GM12878 (cell line): ENCODE measurements around the gene PRKCG. TPM values are rescaled to one million over a fixed set of nuclear protein-coding genes. Genes with fewer than 3 reads are reported as not detected.

Experiments used
- ATAC-seq: fragments of 200-7000 bp; cut with Tn5 transposase; 3 replicates; pipeline ENCODE4 v1.9.1; 2020; ENCODE audit warnings: mild to moderate bottlenecking, moderate library complexity
- BruUV-seq: library from RNA; stranded (reverse); fragments of 400-500 nt; replicated peaks from 2 replicates; lab custom pipeline; 2021; lab: Mats Ljungman, UMichigan
- CTCF ChIA-PET: fragments of 300-600 bp; sonication (Branson Sonifier 250); formaldehyde crosslinking; extraction: SDS; loops from one replicate; lab custom pipeline; 2021; ENCODE audit warnings: inconsistent platforms; lab: Yijun Ruan, JAX
- POLR2A ChIA-PET: fragments of 350-600 bp; formaldehyde crosslinking; extraction: SDS; loops from one replicate; lab custom pipeline; 2021; ENCODE audit warnings: inconsistent platforms; lab: Charles Lee
- RAD21 ChIA-PET: fragments of 300-600 bp; sonication (Branson Sonifier 250); formaldehyde crosslinking; loops from one replicate; lab custom pipeline; 2023; ENCODE audit warnings: antibody characterized with exemption; ENCODE audit not compliant: unreplicated experiment; lab: Charles Lee
- SMC1A ChIA-PET: fragments of 300-600 bp; sonication (Branson Sonifier 250); formaldehyde crosslinking; loops from one replicate; lab custom pipeline; 2023; ENCODE audit not compliant: unreplicated experiment, uncharacterized antibody; lab: Charles Lee
- DNase-seq: peaks from one replicate; pipeline ENCODE4 v3.0.0-alpha.2; 2011; ENCODE audit warnings: low read depth, low spot score
- FAIRE-seq: peaks from 3 replicates; lab custom pipeline; 2011; peaks lifted over from hg19 to GRCh38; lab: Jason Lieb, UNC
- H2AFZ ChIP-seq: 2 replicates; pipeline ENCODE4 v1.6.0; 2011; ENCODE audit warnings: low read depth, low read length, control low read depth; ENCODE audit not compliant: control insufficient read depth
- H3K27ac ChIP-seq: 2 replicates; pipeline ENCODE4 v1.5.1; 2011; ENCODE audit warnings: control low read depth; ENCODE audit not compliant: control insufficient read depth, insufficient read depth
- H3K27me3 ChIP-seq, 2 experiments: replicated peaks in 1 of 2; 2 replicates each; pipeline versions ENCODE4 v1.6.0 to v1.6.1; 2011; ENCODE audit warnings: low read length in 1 of 2; ENCODE audit not compliant: control insufficient read depth in 2 of 2, insufficient read depth in 2 of 2
- H3K36me3 ChIP-seq, 2 experiments: 2 replicates each; pipeline ENCODE4 v1.5.1; 2011; ENCODE audit warnings: low read length in 1 of 2; ENCODE audit not compliant: control insufficient read depth in 2 of 2, insufficient read depth in 2 of 2
- H3K4me1 ChIP-seq: 2 replicates; pipeline ENCODE4 v1.6.1; 2011; ENCODE audit warnings: mild to moderate bottlenecking, low read length, moderate library complexity, mixed read lengths; ENCODE audit not compliant: control insufficient read depth, insufficient read depth
- H3K4me2 ChIP-seq: 2 replicates; pipeline ENCODE4 v1.6.0; 2011; ENCODE audit warnings: control low read depth; ENCODE audit not compliant: control insufficient read depth, insufficient read depth
- H3K4me3 ChIP-seq: fragments of 200-600 bp; sonication (generic); 2 replicates; pipeline ENCODE4 v1.5.1; 2016
- H3K79me2 ChIP-seq: 2 replicates; pipeline ENCODE4 v1.6.0; 2011; ENCODE audit warnings: low read length; ENCODE audit not compliant: control insufficient read depth, insufficient read depth
- H3K9ac ChIP-seq: 2 replicates; pipeline ENCODE4 v1.8.0; 2011; ENCODE audit warnings: low read length, control low read depth, mixed read lengths; ENCODE audit not compliant: control insufficient read depth, insufficient read depth
- H3K9me3 ChIP-seq: replicated peaks from 3 replicates; pipeline ENCODE4 v1.5.1; 2011; ENCODE audit warnings: mild to moderate bottlenecking, low read length; ENCODE audit not compliant: control insufficient read depth, insufficient read depth
- H4K20me1 ChIP-seq: 2 replicates; pipeline ENCODE4 v1.6.0; 2011; ENCODE audit not compliant: control insufficient read depth, insufficient read depth
- ATF3 ChIP-seq: IDR thresholded peaks from 2 replicates; pipeline ENCODE4 v1.6.1; 2011; ENCODE audit warnings: low read depth, mild to moderate bottlenecking, low read length, moderate library complexity, borderline replicate concordance; ENCODE audit errors: extremely low read depth
- DPF2 ChIP-seq: fragments of 450-650 bp; IDR thresholded peaks from 2 replicates; pipeline ENCODE4 v1.6.1; 2017; ENCODE audit warnings: mild to moderate bottlenecking
- EED ChIP-seq: sonication (generic); IDR thresholded peaks from 2 replicates; pipeline ENCODE4 v1.6.1; 2016; ENCODE audit warnings: antibody characterized with exemption, low read depth
- ETV6 ChIP-seq, 2 experiments: fragments of 450-650 bp in 1 of 2; IDR thresholded peaks in 1 of 2; conservative IDR thresholded peaks in 1 of 2; 2 replicates each; pipeline ENCODE4 v1.6.1; 2014; ENCODE audit warnings: antibody characterized with exemption in 1 of 2, borderline replicate concordance in 1 of 2, low read depth in 1 of 2, mild to moderate bottlenecking in 1 of 2, moderate library complexity in 1 of 2
- IKZF1 ChIP-seq: fragments of 450-650 bp; conservative IDR thresholded peaks from 2 replicates; pipeline ENCODE4 v1.6.1; 2017; ENCODE audit warnings: antibody characterized with exemption, mild to moderate bottlenecking
- IKZF2 ChIP-seq, 2 experiments: fragments of 450-650 bp; IDR thresholded peaks; 2 replicates each; pipeline ENCODE4 v1.6.1; 2017; ENCODE audit warnings: mild to moderate bottlenecking in 2 of 2, moderate library complexity in 2 of 2
- IRF5 ChIP-seq: fragments of 450-650 bp; IDR thresholded peaks from 2 replicates; pipeline ENCODE4 v1.6.1; 2017; ENCODE audit warnings: borderline replicate concordance
- NBN ChIP-seq: fragments of 450-650 bp; IDR thresholded peaks from 2 replicates; pipeline ENCODE4 v1.6.1; 2016
- NR2F1 ChIP-seq: fragments of 450-650 bp; conservative IDR thresholded peaks from 2 replicates; pipeline ENCODE4 v1.6.1; 2017; ENCODE audit warnings: mild to moderate bottlenecking
- RAD21 ChIP-seq: IDR thresholded peaks from 2 replicates; pipeline ENCODE4 v1.6.1; 2011; ENCODE audit warnings: mild to moderate bottlenecking, low read depth, low read length, moderate library complexity; ENCODE audit not compliant: insufficient read depth
- SMAD5 ChIP-seq: IDR thresholded peaks from 2 replicates; pipeline ENCODE4 v1.6.1; 2016; ENCODE audit warnings: antibody characterized with exemption, low read depth
- SMARCA5 ChIP-seq: fragments of 450-650 bp; IDR thresholded peaks from 2 replicates; pipeline ENCODE4 v1.6.1; 2017; ENCODE audit warnings: mild to moderate bottlenecking
- SUZ12 ChIP-seq: fragments of 200-600 bp; sonication (generic); IDR thresholded peaks from one replicate; pipeline ENCODE4 v1.6.1; 2018; ENCODE audit warnings: antibody characterized with exemption, mild to moderate bottlenecking; ENCODE audit not compliant: unreplicated experiment
- TAF1 ChIP-seq: IDR thresholded peaks from 2 replicates; pipeline ENCODE4 v1.6.1; 2011; ENCODE audit warnings: mild to moderate bottlenecking, low read depth, low read length, borderline replicate concordance
- WRNIP1 ChIP-seq: IDR thresholded peaks from 2 replicates; pipeline ENCODE4 v1.6.1; 2011; ENCODE audit warnings: low read depth, low read length, improper control_type of control experiment, borderline replicate concordance
- ZNF24 ChIP-seq: fragments of 450-650 bp; IDR thresholded peaks from 2 replicates; pipeline ENCODE4 v1.6.1; 2017; ENCODE audit warnings: antibody characterized with exemption, mild to moderate bottlenecking
- WGBS: methylation state at CpG from one replicate; pipeline ENCODE4 v1.1.6; 2016; ENCODE audit warnings: low lambda C conversion rate; ENCODE audit not compliant: insufficient replicate concordance, insufficient coverage; ENCODE audit errors: missing lambda C conversion rate; 5-methylcytosine and 5-hydroxymethylcytosine counted together
- in situ Hi-C: fragments of 300-500 bp; cut with MboI; formaldehyde crosslinking; loops from 9 replicates; pipeline ENCODE4 v1.14.3; 2018; ENCODE audit warnings: mixed read lengths
- intact Hi-C: fragments of 100-400 bp; cut with micrococcal nuclease; formaldehyde crosslinking; loops from one replicate; pipeline ENCODE4 v1.14.2; 2022; ENCODE audit not compliant: unreplicated experiment
- polyA plus RNA-seq, 11 experiments: library from polyadenylated mRNA; depleted of rRNA in 4 of 11; unstranded in 6 of 11; stranded (reverse) in 5 of 11; fragments of >200 nt; fragmentation: Nextera tagmentation in 4 of 11; fragmentation: Illumina TruSeq in 1 of 11; extraction: Ambion mirVana in 4 of 11; extraction: Trizol in 1 of 11; gene quantifications; 1 replicate in 1 of 11; 2 replicates in 10 of 11; pipeline versions ENCODE4 v1.2.1 to v1.2.3, GENCODE V29; 2011 to 2016; ENCODE audit warnings: inconsistent platforms in 2 of 11, missing spikeins in 2 of 11, low read depth in 1 of 11
- total RNA-seq, 4 experiments: library from RNA; depleted of rRNA in 3 of 4; stranded (reverse); fragments of >200 nt in 3 of 4; fragmentation: Illumina TruSeq in 1 of 4; extraction: Trizol in 1 of 4; gene quantifications; 2 replicates each; pipeline versions ENCODE4 v1.2.1 to v1.2.3, GENCODE V29; 2013 to 2021
- TF ChIP-seq, protein P1 (sequence below): IDR thresholded peaks from 2 replicates; pipeline ENCODE4 v1.6.1; 2012; ENCODE audit warnings: low read depth, low read length, improper control_type of control experiment
- TF ChIP-seq, protein P2 (sequence below): fragments of 150-350 bp; IDR thresholded peaks from 2 replicates; pipeline ENCODE4 v1.6.1; 2016; ENCODE audit warnings: low read depth, low read length

The PRKCG gene
- total and polyA plus RNA-seq, 10 of the 15 experiments (the other 5 are each of a cell fraction or from before 2014, with no cell fraction given): not detected

- Histone ChIP-seq H2AFZ (no peak overlapping the region), H3K9me3 (no peaks in the 10 kb centered on the region), H3K4me1 (no peaks in the 10 kb centered on the region), H3K27ac (no peak overlapping the region), H3K4me3 (no peak overlapping the region), H3K9ac (no peak overlapping the region), H3K79me2 (no peaks in the 10 kb centered on the region), H3K4me2 (no peak overlapping the region), H4K20me1 (no peaks in the 10 kb centered on the region), H3K36me3 (no peaks in the 10 kb centered on the region), H3K27me3 (no peaks in the 10 kb centered on the region)
- ChIA-PET RAD21 (no interaction called here), POLR2A (no interaction called here), SMC1A (no interaction called here), CTCF (no interaction called here)
- no TSS peak for BruUV-seq
- no peak for FAIRE-seq
- 49% methylated on average over 8 of the region's 9 CpGs for WGBS
- no peak for DNase-seq
- TF ChIP-seq WRNIP1 (no peak), SMAD5 (no peak), ZNF24 (no peak), EED (no peak), TAF1 (no peak), ETV6 (conservative IDR thresholded peaks at IDR 0.05 in 1 of 2, IDR thresholded peaks at IDR 0.05 in 1 of 2; ENCODE audit: borderline replicate concordance in 1 of 2, low read depth in 1 of 2) (no peak), NBN (no peak), SMARCA5 (no peak), SUZ12 (no peak), RAD21 (no peak), IKZF2 (IDR thresholded peaks at IDR 0.05) (no peak), IRF5 (no peak), NR2F1 (no peak), DPF2 (no peak), ATF3 (no peak), IKZF1 (no peak)
- TF ChIP-seq, protein P1, sequence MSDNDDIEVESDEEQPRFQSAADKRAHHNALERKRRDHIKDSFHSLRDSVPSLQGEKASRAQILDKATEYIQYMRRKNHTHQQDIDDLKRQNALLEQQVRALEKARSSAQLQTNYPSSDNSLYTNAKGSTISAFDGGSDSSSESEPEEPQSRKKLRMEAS: no peak
- TF ChIP-seq, protein P2, sequence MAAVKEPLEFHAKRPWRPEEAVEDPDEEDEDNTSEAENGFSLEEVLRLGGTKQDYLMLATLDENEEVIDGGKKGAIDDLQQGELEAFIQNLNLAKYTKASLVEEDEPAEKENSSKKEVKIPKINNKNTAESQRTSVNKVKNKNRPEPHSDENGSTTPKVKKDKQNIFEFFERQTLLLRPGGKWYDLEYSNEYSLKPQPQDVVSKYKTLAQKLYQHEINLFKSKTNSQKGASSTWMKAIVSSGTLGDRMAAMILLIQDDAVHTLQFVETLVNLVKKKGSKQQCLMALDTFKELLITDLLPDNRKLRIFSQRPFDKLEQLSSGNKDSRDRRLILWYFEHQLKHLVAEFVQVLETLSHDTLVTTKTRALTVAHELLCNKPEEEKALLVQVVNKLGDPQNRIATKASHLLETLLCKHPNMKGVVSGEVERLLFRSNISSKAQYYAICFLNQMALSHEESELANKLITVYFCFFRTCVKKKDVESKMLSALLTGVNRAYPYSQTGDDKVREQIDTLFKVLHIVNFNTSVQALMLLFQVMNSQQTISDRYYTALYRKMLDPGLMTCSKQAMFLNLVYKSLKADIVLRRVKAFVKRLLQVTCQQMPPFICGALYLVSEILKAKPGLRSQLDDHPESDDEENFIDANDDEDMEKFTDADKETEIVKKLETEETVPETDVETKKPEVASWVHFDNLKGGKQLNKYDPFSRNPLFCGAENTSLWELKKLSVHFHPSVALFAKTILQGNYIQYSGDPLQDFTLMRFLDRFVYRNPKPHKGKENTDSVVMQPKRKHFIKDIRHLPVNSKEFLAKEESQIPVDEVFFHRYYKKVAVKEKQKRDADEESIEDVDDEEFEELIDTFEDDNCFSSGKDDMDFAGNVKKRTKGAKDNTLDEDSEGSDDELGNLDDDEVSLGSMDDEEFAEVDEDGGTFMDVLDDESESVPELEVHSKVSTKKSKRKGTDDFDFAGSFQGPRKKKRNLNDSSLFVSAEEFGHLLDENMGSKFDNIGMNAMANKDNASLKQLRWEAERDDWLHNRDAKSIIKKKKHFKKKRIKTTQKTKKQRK: no peak
- in situ Hi-C loops: no loop called here
- intact Hi-C loops: no loop called here
- ATAC-seq: no peak
Observed at GRCh38 chr19:53951947-53952346, 70.0 kb downstream of the PRKCG start.
